Midbrain (tissue), 1 donor: Measurements from ENCODE around the gene SLC8A1.
"Not testable (repeated sequence)": the region's sequence is repeated elsewhere in the genome, so short reads cannot be mapped to it uniquely, and the experiment has no call there.

Source experiments
- DNase-seq: peaks from one replicate; lab custom pipeline; 2025; lab: John Stamatoyannopoulos, UW

The SLC8A1 gene

GRCh38 chr2:40108851-40109250 is 343.0 kb downstream of the SLC8A1 start:
- DNase-seq: no peak

GRCh38 chr2:40106061-40106460 is 345.8 kb downstream of the SLC8A1 start:
- DNase-seq: no peak

- DNase-seq: no peak
These were observed 346.3 kb downstream of the SLC8A1 start for GRCh38 chr2:40105593-40105992.

- no peak for DNase-seq
These were observed 348.3 kb downstream of the SLC8A1 start for GRCh38 chr2:40103590-40103989.

GRCh38 chr2:40103163-40103562 is 348.7 kb downstream of the SLC8A1 start:
- DNase-seq: no peak

- no peak for DNase-seq
These were observed 349.4 kb downstream of the SLC8A1 start for GRCh38 chr2:40102447-40102846.

- no peak for DNase-seq
These were observed 350.7 kb downstream of the SLC8A1 start for GRCh38 chr2:40101131-40101575.

GRCh38 chr2:40100676-40101075 is 351.2 kb downstream of the SLC8A1 start:
- no peak for DNase-seq

GRCh38 chr2:40098786-40099470 is 353.0 kb downstream of the SLC8A1 start:
- DNase-seq: no peak

GRCh38 chr2:40097691-40098385 is 354.1 kb downstream of the SLC8A1 start:
- DNase-seq: no peak

- no peak for DNase-seq
These were observed 355.5 kb downstream of the SLC8A1 start for GRCh38 chr2:40096360-40096759.

- DNase-seq: no peak
These were observed 356.9 kb downstream of the SLC8A1 start for GRCh38 chr2:40095000-40095399.

GRCh38 chr2:40094451-40094850 is 357.4 kb downstream of the SLC8A1 start:
- DNase-seq: no peak

- DNase-seq: no peak
These were observed 358.7 kb downstream of the SLC8A1 start for GRCh38 chr2:40093021-40093675.

GRCh38 chr2:40090044-40090443 is 361.8 kb downstream of the SLC8A1 start:
- no peak for DNase-seq

GRCh38 chr2:40087927-40088326 is 364.0 kb downstream of the SLC8A1 start:
- no peak for DNase-seq

GRCh38 chr2:40087434-40087833 is 364.5 kb downstream of the SLC8A1 start:
- no peak for DNase-seq

GRCh38 chr2:40085786-40086185 is 366.1 kb downstream of the SLC8A1 start:
- no peak for DNase-seq

- DNase-seq: not testable (repeated sequence)
These were observed 378.6 kb downstream of the SLC8A1 start for GRCh38 chr2:40073336-40073735.

- DNase-seq: no peak
These were observed 379.3 kb downstream of the SLC8A1 start for GRCh38 chr2:40072442-40073232.

GRCh38 chr2:40062381-40062780 is 389.5 kb downstream of the SLC8A1 start:
- DNase-seq: no peak

- no peak for DNase-seq
These were observed 402.1 kb downstream of the SLC8A1 start for GRCh38 chr2:40049781-40050180.
